ENCODE results near the gene SLC1A3.
A peak's percentile ranks its signal among the peaks of the same experiment; 100 is the strongest.

Gene SLC1A3

DNA sequence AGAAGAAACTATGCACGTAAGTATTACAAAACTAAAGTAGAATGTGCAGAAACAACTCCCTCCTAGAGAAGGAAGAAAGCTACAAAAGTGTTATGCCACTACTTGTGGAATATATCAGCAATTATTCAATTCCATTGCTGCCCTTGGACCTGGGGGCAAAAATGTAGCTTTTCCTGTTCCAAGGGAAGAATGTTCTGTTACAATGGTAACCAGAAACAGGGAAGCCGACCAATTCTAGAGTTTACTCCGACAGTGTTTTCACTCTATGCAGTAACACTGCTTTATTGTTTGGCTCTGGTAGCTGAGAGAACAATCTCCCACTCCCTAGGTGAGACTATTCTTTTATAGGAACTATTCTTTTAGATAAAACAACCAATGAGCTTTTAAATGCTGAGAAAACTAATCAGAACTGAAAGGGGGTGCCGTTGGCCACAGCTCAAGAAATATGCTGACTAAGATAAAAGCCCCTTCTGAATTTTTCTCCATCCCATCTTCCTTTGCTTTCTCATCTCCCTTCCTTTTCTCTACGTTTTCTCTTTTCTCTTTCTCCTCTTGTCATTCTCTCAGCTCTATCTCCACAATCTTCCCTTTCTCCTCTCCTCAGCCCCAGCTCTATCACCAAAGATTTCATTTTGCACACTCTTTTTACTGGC, 54.1 kb downstream of the SLC1A3 start:
- DNase-seq (ENCODE audit: low read depth in 1 of 2, low spot score in 1 of 2): no peak
- TF ChIP-seq, protein P1, sequence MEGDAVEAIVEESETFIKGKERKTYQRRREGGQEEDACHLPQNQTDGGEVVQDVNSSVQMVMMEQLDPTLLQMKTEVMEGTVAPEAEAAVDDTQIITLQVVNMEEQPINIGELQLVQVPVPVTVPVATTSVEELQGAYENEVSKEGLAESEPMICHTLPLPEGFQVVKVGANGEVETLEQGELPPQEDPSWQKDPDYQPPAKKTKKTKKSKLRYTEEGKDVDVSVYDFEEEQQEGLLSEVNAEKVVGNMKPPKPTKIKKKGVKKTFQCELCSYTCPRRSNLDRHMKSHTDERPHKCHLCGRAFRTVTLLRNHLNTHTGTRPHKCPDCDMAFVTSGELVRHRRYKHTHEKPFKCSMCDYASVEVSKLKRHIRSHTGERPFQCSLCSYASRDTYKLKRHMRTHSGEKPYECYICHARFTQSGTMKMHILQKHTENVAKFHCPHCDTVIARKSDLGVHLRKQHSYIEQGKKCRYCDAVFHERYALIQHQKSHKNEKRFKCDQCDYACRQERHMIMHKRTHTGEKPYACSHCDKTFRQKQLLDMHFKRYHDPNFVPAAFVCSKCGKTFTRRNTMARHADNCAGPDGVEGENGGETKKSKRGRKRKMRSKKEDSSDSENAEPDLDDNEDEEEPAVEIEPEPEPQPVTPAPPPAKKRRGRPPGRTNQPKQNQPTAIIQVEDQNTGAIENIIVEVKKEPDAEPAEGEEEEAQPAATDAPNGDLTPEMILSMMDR (IDR thresholded peaks at IDR 0.05; ENCODE audit: insufficient read depth, low read length): no peak
- TF ChIP-seq, protein P2, sequence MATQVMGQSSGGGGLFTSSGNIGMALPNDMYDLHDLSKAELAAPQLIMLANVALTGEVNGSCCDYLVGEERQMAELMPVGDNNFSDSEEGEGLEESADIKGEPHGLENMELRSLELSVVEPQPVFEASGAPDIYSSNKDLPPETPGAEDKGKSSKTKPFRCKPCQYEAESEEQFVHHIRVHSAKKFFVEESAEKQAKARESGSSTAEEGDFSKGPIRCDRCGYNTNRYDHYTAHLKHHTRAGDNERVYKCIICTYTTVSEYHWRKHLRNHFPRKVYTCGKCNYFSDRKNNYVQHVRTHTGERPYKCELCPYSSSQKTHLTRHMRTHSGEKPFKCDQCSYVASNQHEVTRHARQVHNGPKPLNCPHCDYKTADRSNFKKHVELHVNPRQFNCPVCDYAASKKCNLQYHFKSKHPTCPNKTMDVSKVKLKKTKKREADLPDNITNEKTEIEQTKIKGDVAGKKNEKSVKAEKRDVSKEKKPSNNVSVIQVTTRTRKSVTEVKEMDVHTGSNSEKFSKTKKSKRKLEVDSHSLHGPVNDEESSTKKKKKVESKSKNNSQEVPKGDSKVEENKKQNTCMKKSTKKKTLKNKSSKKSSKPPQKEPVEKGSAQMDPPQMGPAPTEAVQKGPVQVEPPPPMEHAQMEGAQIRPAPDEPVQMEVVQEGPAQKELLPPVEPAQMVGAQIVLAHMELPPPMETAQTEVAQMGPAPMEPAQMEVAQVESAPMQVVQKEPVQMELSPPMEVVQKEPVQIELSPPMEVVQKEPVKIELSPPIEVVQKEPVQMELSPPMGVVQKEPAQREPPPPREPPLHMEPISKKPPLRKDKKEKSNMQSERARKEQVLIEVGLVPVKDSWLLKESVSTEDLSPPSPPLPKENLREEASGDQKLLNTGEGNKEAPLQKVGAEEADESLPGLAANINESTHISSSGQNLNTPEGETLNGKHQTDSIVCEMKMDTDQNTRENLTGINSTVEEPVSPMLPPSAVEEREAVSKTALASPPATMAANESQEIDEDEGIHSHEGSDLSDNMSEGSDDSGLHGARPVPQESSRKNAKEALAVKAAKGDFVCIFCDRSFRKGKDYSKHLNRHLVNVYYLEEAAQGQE (IDR thresholded peaks at IDR 0.05; ENCODE audit: insufficient replicate concordance, low read depth): no peak
- TF ChIP-seq GABPA (IDR thresholded peaks at IDR 0.05; ENCODE audit: low read depth) (no peak), POLR2AphosphoS5 (IDR thresholded peaks at IDR 0.05; ENCODE audit: low read depth) (no peak), SPI1 (IDR thresholded peaks at IDR 0.05; ENCODE audit: borderline replicate concordance, low read depth) (no peak)
- Histone ChIP-seq H3K4me3 (replicated peaks; ENCODE audit: insufficient read depth, low read length) (no peak overlapping the region), H3K27me3 (ENCODE audit: insufficient read depth, poor library complexity, severe bottlenecking) (no peaks in the 10 kb centered on the region), H3K27ac (replicated peaks) (no peak overlapping the region)

DNA sequence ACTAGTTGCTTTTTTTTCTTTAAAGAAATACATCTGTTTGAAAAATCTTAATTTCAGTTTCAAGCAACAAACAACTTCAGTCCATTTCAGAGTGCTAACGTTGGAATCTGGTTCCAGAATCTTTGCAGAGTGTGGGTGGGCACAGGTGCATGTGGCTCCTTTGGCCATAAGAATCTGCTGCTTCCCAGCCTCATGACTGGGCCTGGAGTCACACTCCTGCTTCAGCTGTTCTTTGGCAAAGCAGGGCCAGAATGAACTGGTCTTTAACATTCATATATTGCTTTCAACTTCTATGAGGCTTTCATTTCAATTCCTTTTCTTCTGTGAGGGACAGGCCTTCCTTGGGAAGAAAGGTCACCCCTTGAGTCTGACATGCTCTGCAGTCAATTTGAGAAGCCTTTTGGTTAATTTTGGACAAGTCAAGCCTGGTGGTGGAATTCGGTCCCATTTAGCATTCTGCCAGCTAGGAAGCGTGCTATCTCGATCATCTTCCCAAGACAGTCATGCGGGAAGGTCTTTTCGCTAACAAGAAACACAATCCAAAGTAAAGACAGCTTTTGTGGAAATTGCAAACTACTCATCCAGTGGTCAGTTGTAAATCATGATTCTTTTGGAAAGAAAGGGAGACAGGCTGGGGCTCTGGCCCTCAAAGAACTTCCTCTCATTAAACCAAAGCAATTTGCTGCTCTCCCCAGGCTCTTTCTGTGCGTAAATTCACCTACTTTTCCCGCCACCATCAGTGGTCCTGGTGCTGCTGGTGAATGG, 55.2 kb downstream of the SLC1A3 start:
- no peaks in the 10 kb centered on the region for H3K27me3 ChIP-seq (ENCODE audit: insufficient read depth, poor library complexity, severe bottlenecking)
- no peak for TF ChIP-seq SPI1 (IDR thresholded peaks at IDR 0.05; ENCODE audit: borderline replicate concordance, low read depth)
- TF ChIP-seq, protein P1 (IDR thresholded peaks at IDR 0.05; ENCODE audit: insufficient read depth, low read length): no peak
- no peak for TF ChIP-seq POLR2AphosphoS5 (IDR thresholded peaks at IDR 0.05; ENCODE audit: low read depth)
- TF ChIP-seq, protein P2 (IDR thresholded peaks at IDR 0.05; ENCODE audit: insufficient replicate concordance, low read depth): no peak
- no peak for TF ChIP-seq GABPA (IDR thresholded peaks at IDR 0.05; ENCODE audit: low read depth)
- DNase-seq (ENCODE audit: low read depth in 1 of 2, low spot score in 1 of 2): no peak
- no peak overlapping the region for H3K4me3 ChIP-seq (replicated peaks; ENCODE audit: insufficient read depth, low read length)
- H3K27ac ChIP-seq (replicated peaks): no peak overlapping the region

DNA sequence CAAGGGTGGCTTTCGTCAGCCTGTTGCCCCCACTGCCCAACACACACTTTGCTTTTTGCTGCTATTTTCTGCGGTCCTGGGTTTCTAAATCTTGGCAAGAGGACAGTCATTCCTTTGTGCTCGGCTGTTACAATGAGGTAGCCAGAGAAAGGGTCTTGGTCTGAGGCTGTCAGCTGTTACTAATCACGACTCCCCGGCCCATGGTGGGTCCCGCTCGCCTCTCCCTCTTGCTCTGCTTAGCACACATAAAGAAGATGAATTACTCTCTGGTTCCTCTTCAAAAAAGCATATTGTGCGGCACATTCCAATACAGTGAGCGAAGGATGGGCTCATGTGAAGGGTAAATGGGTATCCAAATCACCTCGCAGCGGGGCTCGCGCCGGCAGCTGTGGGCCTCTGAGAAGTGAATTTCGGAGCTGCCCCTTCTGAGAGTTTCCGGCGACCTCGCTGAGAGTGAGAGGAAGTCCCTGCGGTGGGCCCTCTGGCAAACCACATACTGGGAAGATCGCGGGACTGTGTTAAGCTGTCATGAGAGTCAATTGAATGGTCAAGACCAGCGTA, 56.0 kb downstream of the SLC1A3 start:
- H3K4me3 ChIP-seq (replicated peaks; ENCODE audit: insufficient read depth, low read length): no peak overlapping the region
- TF ChIP-seq, protein P1 (IDR thresholded peaks at IDR 0.05; ENCODE audit: insufficient read depth, low read length): no peak
- TF ChIP-seq, protein P2 (IDR thresholded peaks at IDR 0.05; ENCODE audit: insufficient replicate concordance, low read depth): no peak
- TF ChIP-seq GABPA (IDR thresholded peaks at IDR 0.05; ENCODE audit: low read depth) (no peak), POLR2AphosphoS5 (IDR thresholded peaks at IDR 0.05; ENCODE audit: low read depth) (no peak)
- DNase-seq (ENCODE audit: low read depth in 1 of 2, low spot score in 1 of 2): peak in 1 of 2 experiments; percentile 51
- no peaks in the 10 kb centered on the region for H3K27me3 ChIP-seq (ENCODE audit: insufficient read depth, poor library complexity, severe bottlenecking)
- H3K27ac ChIP-seq (replicated peaks): no peak overlapping the region

All from HL-60 (cell line).